Activated gamma-delta T cell treated with anti-CD3 and anti-CD28 coated beads, Interleukin-2, amount 50 U/mL, for 16 hours (primary cell): ENCODE data around the gene GPR158.

Experiments used
- DNase-seq: peaks from one replicate; pipeline ENCODE4 v3.0.0-alpha.2; 2020; ENCODE audit warnings: low read depth

The GPR158 gene

GRCh38 chr10:25582961-25583360 lies 408.2 kb downstream of the GPR158 start:
- no peak for DNase-seq

GRCh38 chr10:25600651-25601050 lies 425.9 kb downstream of the GPR158 start:
- DNase-seq, result no peak

GRCh38 chr10:25604591-25604990 lies 429.8 kb downstream of the GPR158 start:
- no peak for DNase-seq

- DNase-seq, result no peak
Observed at GRCh38 chr10:25614652-25615051, 439.9 kb downstream of the GPR158 start.

- no peak for DNase-seq
Observed at GRCh38 chr10:25615926-25616325, 441.1 kb downstream of the GPR158 start.

- DNase-seq, result no peak
Observed at GRCh38 chr10:25616903-25617592, 442.2 kb downstream of the GPR158 start.

GRCh38 chr10:25627606-25628005 lies 452.8 kb downstream of the GPR158 start:
- no peak for DNase-seq

GRCh38 chr10:25629333-25629732 lies 454.5 kb downstream of the GPR158 start:
- no peak for DNase-seq

- no peak for DNase-seq
Observed at GRCh38 chr10:25631471-25631870, 456.7 kb downstream of the GPR158 start.

- DNase-seq, result no peak
Observed at GRCh38 chr10:25632802-25633201, 458.0 kb downstream of the GPR158 start.

GRCh38 chr10:25633542-25633941 lies 458.7 kb downstream of the GPR158 start:
- DNase-seq, result no peak

GRCh38 chr10:25639646-25640045 lies 464.8 kb downstream of the GPR158 start:
- DNase-seq, result no peak

GRCh38 chr10:25641595-25641994 lies 466.8 kb downstream of the GPR158 start:
- no peak for DNase-seq

GRCh38 chr10:25642721-25643120 lies 467.9 kb downstream of the GPR158 start:
- no peak for DNase-seq

- DNase-seq, result no peak
Observed at GRCh38 chr10:25646371-25646770, 471.6 kb downstream of the GPR158 start.

GRCh38 chr10:25651534-25651933 lies 476.7 kb downstream of the GPR158 start:
- no peak for DNase-seq
